Fibroblast of upper back skin (primary cell): ENCODE results near the gene MTFR1L.
A peak's percentile ranks its signal among the peaks of the same experiment; 100 is the strongest.

Source experiments
- DNase-seq: peaks from one replicate; pipeline ENCODE4 v3.0.0-alpha.2; 2013

Gene MTFR1L

GRCh38 chr1:25863486-25864262 is 43.9 kb downstream of the MTFR1L start:
- no peak for DNase-seq

- DNase-seq = no peak
Measured at GRCh38 chr1:25864434-25864833, 44.7 kb downstream of the MTFR1L start.

GRCh38 chr1:25866288-25866687 is 46.5 kb downstream of the MTFR1L start:
- DNase-seq = no peak

GRCh38 chr1:25867210-25867991 is 47.6 kb downstream of the MTFR1L start:
- DNase-seq = no peak

GRCh38 chr1:25869909-25870606 is 50.3 kb downstream of the MTFR1L start:
- DNase-seq = no peak

GRCh38 chr1:25870614-25871013 is 50.9 kb downstream of the MTFR1L start:
- DNase-seq = no peak

GRCh38 chr1:25871086-25871703 is 51.4 kb downstream of the MTFR1L start:
- no peak for DNase-seq

GRCh38 chr1:25871704-25872494 is 52.1 kb downstream of the MTFR1L start:
- DNase-seq = no peak

- no peak for DNase-seq
Measured at GRCh38 chr1:25872713-25873112, 53.0 kb downstream of the MTFR1L start.

GRCh38 chr1:25873120-25873519 is 53.4 kb downstream of the MTFR1L start:
- DNase-seq = no peak

GRCh38 chr1:25874209-25874608 is 54.5 kb downstream of the MTFR1L start:
- DNase-seq = no peak

GRCh38 chr1:25874635-25875153 is 54.9 kb downstream of the MTFR1L start:
- DNase-seq = no peak

- peak; percentile 81 for DNase-seq
Measured at GRCh38 chr1:25875154-25875855, 55.6 kb downstream of the MTFR1L start, which contains the start of gene PAQR7. PAQR7 (minus strand) TSS chr1:25875708; CDS start chr1:25863839, 11,869 bp downstream.

- no peak for DNase-seq
Measured at GRCh38 chr1:25875856-25876692, 56.3 kb downstream of the MTFR1L start.

- DNase-seq = no peak
Measured at GRCh38 chr1:25876693-25877077, 56.9 kb downstream of the MTFR1L start.

- no peak for DNase-seq
Measured at GRCh38 chr1:25877155-25877554, 57.4 kb downstream of the MTFR1L start.

GRCh38 chr1:25878690-25879089 is 58.9 kb downstream of the MTFR1L start:
- DNase-seq = no peak

GRCh38 chr1:25879675-25880074 is 59.9 kb downstream of the MTFR1L start:
- DNase-seq = no peak

GRCh38 chr1:25880518-25880917 is 60.8 kb downstream of the MTFR1L start:
- DNase-seq = no peak

GRCh38 chr1:25881266-25881665 is 61.5 kb downstream of the MTFR1L start:
- DNase-seq = no peak
